HG02852 (cell line): Measurements from ENCODE around the gene SARDH.

Source experiments
- ATAC-seq: cut with Tn5 transposase; IDR thresholded peaks from one replicate; pipeline ENCODE4 v1.9.1; 2021; ENCODE audit warnings: mild to moderate bottlenecking, moderate library complexity; ENCODE audit not compliant: unreplicated experiment

SARDH gene

DNA sequence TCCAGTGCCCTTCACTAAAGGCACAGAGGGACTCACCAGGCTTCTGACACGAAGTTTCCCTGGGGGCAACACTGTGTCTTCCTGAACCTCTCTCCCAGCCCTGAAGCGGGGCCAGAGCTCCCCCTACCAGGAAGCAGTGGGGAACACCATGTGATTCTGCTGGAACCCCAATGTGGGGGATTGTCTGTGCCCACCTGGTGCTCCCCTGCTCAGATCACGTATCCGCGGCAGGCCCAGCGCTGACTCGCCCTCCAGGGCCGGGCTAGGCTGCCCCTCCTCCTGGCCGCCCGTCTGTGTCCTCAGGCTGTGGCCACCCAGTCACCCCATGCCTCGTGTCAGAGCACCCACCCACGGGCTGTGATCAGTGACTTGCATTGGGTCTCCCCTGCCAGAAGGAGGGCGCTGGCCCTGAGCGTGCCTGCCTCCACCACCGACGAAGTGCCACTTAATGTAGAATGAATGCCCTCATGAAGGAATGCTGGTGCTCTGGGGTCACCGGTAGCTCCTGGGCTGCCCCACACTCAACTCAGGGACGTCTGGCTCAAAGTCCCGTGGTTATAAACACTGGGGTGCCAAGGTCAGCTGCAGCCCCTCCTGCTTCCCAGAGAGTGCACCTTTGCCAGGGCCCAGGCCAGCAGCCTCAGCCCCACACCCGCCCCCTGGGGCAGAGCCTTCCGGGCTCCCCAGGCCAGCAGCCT, 22.1 kb downstream of the SARDH start:
- ATAC-seq: no peak

GRCh38 chr9:133715295-133715865, 22.8 kb downstream of the SARDH start:
- ATAC-seq: no peak

GRCh38 chr9:133714606-133715294, 23.4 kb downstream of the SARDH start:
- ATAC-seq: no peak

DNA sequence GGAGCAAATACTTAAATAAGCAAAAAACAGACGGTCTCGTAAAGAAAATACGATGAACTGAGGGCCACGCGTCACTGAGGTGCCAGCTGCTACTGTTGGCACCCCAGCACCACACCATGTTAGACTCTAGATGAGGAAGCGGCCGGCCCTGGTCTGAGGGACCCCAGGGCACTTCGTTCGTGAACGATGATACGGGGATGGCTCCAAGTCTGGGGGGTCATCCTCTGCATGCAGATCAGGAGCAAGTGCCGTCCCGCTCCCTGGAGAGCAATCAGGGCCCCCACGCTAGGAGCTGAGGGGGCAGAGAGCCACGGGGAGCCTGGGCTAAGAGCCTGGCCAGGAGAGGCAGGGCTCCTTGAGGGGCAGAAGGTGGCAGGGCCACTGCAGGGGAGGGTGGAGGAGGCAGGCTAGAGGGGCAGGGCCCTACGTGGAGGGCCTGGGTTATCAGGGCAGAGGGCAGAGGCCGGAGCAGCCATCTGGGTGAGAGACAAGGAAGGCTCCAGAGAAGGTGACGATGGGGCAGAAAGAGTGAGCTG, 24.1 kb downstream of the SARDH start:
- ATAC-seq: no peak

GRCh38 chr9:133713150-133713959, 24.8 kb downstream of the SARDH start:
- ATAC-seq: no peak

DNA sequence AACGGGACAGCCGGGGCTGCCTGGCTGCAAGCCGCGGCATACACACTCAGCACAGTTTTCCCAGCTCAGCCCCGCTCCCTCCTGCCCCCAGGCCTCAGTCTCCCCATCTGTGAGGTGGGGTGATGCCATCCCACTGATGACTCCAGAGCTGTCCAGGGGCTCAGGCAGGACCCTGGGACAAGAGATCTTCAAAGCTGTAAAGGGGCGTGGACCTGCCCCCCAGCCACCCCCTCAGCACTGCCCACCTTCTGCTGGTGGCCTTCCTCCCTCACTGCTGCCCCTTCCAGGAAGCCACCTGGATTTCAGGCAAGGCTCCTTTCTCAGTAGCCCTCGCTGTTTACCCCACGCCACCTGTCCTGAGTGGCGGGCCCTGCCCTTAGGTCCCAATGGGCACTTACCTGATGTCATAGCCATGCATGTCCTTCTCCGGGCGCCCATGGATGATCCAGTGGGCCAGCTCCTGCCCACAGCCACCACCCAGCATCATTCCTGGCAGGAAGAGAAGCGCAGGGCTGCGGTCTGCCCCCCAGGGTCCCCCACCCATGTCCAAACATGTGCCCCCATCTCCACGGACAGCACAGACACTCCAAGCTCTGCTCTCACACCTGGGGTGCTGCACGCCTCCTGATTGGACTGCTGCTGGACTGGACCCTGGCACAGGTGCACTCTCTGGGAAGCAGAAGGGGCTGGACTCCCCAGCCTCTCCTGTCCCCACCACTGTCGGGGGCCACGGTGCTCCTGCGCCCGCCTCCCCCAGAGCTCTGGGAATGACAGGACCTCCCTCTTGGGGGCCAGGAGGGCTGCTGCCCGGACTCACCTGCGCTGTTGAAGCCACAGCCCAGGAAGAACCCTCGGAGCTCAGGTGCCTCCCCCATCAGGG, 25.7 kb downstream of the SARDH start:
- no peak for ATAC-seq

DNA sequence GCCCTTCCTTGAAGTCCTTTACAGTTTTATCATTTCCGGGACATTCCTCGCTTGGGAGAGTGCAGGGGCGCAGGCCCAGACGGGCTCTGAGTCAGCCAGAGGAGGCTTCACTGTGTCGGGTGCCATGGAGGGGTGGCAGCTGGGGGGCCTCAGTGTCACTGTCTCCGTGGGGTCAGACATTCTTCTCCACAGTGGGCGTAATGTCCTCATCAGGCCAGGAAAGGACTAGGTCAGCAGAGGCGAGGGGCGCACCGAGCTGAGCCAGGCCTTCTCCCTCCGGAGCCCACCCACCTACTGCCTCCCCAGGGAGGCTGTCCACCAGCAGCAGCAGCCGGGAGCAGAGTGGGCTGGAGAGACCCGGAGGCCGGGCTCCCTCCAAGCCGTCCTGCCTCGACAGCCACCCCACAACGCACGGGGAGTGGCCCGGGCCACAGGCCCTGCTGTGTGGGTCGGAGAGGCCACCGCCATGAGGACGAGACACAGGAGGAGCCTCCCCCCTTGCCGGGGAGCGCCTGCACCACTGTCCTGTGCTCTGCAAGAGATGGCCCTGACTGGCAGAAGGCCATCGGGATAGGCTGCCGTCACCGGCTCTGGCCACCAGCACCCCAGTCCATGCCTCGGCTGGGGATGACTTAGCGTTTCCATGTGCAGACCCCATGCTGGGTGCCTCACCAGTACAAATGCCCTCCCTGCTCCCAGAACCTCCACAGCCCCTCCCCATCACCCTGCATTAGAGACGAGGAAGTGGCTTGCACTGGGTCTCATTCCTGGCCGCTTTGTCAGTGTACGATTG, 26.5 kb downstream of the SARDH start:
- ATAC-seq: no peak

GRCh38 chr9:133710661-133711427, 27.3 kb downstream of the SARDH start:
- ATAC-seq: no peak

DNA sequence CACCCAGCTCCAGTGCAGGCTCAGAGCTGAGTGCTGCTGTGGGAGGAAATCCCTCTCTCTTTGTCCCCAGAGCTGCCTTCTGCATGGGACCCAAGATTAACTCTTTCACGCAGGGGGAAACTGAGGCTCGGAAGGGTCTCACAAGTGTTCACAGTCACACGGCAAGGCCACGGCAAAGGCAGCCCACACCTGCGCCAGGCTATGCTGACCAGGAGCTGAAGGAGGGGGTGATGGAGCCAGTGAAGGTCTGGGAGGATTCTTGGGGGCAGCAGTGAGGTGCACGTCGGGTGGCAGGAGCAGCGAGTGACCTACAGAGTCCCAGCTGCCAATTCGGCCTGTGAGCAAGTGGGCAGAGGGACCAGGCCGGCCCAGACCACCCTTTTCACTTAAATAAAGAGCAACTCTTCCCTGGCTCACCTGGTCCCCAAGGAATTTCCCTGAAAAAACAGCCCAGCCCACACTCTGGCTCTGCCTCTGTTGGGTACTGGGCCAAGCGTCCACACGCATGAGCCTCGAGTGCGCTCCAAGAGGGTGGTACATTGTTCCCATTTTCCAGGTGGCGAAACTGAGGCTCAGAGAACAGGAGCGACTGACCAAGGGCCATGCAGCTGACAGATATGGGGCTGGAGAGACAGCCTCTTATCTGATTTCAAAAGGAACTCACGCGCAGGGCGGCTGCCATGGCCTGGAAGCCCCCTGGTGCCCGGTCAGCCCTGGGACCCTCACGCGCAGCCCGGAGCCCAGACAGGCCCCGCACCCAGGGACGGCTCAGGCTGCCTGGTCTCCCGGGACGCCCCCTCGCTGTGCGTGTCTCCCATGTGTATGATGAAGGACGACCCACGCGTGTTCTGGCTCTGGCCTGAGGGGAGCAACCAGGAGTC, 28.2 kb downstream of the SARDH start:
- ATAC-seq: no peak

DNA sequence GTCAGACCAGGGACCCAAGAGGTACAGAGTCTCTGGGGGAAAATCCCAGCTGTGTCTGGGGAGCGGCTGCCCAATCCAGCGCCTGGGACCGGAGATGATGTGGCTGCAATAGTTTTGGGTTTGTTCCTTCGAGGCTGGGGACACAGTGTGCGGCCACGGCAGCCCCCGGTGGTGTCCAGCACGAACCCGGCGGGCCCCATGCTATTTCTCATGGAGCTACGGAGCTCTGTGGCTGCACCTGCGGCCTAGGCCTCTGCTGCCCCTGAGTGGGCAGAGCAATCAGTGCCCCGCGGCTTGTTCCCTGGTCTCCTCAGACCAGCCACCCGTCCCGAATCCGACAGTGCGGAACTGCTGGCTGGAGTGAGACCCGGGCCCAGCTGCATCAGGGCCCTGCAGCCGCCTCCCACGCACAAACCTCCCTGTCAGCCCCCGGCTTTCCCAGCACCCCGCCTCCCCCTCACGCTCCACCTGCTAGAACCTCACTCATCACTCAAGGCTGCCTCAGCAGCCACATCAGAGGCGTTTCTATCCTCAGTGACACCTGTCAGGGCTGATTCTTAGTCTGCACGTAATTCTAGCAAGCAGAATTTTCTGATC, 29.0 kb downstream of the SARDH start:
- no peak for ATAC-seq

- no peak for ATAC-seq
Observed at GRCh38 chr9:133708246-133709014, 29.7 kb downstream of the SARDH start.

DNA sequence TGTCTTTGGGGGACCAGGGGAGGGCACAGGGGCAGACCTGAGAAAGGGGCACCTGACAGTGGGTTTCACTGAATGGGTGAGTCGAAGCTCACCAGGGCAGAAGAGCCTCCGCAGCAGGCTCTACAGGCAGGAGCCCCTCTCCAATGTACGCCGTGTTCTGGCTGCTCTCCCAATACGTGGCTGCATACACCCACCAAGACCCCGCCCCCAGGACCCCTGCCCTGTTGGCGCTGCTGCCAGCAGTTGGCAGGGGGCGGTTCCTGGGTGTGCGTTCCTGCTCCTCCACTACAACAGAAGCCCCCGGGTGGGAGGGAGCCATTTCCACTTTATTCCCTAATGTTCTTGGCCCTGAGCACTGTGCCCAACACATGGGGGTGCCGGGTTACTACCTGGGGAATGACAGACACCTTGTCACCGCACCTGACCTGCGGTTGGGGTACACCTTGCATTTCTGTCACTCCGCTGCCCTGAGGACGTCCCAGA, 30.3 kb downstream of the SARDH start:
- ATAC-seq: no peak

DNA sequence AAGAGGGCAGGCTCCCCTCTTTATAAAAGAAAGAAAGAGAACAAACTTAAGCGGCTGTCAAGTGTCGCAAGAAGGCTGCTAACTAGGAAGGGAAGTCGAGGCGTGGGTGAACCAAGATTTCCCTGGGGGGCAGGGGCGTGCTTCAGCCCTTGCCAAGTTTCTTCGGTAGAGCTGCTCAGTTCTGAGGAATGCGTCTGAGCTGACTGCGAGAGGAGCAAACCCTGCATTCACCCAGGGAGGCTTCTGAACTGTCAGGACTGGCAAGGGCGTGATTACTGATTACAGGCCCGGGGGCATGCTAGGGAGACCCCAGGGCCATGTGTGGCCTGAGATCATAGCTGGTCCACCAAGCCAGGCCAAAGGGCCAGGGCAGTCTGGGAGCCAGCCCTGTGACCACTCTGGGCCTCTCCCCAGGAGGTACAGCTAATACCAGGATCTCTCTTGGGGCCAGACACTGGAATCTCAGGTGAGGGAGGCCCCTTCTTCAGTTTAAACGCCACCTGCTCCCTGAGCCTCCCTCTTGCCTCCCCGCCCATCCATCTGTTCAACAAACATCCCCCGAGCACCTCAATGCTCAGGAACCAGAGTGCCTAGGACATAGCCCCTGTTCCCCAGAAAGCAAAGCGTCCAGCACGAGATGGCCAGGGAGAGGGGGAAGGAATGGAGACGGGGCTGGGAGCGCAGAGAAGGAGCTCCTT, 30.9 kb downstream of the SARDH start:
- no peak for ATAC-seq

- no peak for ATAC-seq
Observed at GRCh38 chr9:133706307-133707050, 31.7 kb downstream of the SARDH start.

GRCh38 chr9:133705576-133705975, 32.6 kb downstream of the SARDH start:
- no peak for ATAC-seq
